T-helper 1 cell treated with Interleukin-12 subunit alpha and Interleukin-12 subunit beta and Interleukin-4 antibody, amounts not matched to agents 30 ng/mL and 1 ng/mL, for 36 hours (primary cell): ENCODE measurements around the gene KLHL30. TPM values are rescaled to one million over a fixed set of nuclear protein-coding genes. Genes with fewer than 3 reads are reported as not detected.

Experiments used
- intact Hi-C: fragments of 100-400 bp; cut with micrococcal nuclease; formaldehyde crosslinking; loops from one replicate; pipeline ENCODE4 v1.15.1; 2024
- total RNA-seq: library from RNA; stranded (reverse); gene quantifications from 2 replicates; pipeline ENCODE4 v1.2.3, GENCODE V29; 2022

The KLHL30 gene
- not detected in 2 replicates for total RNA-seq

GRCh38 chr2:238138331-238139195 lies at the start of gene KLHL30:
TSS of gene KLHL30 (plus strand) at chr2:238138668. CDS start at chr2:238140755, 2,087 bp downstream.
- intact Hi-C loops = loop anchor here (1.0 kb wide), 1 partner anchor 280 kb away; no protein-coding TSS in a partner anchor

- intact Hi-C loops = no loop called here
Measured at GRCh38 chr2:238090887-238091286, 47.6 kb upstream of the KLHL30 start.

- intact Hi-C loops = no loop called here
Measured at GRCh38 chr2:238091436-238092060, 46.9 kb upstream of the KLHL30 start.

- intact Hi-C loops = no loop called here
Measured at GRCh38 chr2:238092486-238093035, 45.9 kb upstream of the KLHL30 start.

- intact Hi-C loops = no loop called here
Measured at GRCh38 chr2:238093181-238094140, 45.0 kb upstream of the KLHL30 start.

- intact Hi-C loops = no loop called here
Measured at GRCh38 chr2:238094438-238095022, 43.9 kb upstream of the KLHL30 start.

GRCh38 chr2:238095143-238095542 lies 43.3 kb upstream of the KLHL30 start:
- intact Hi-C loops = no loop called here

- intact Hi-C loops = no loop called here
Measured at GRCh38 chr2:238096311-238097011, 42.0 kb upstream of the KLHL30 start.

GRCh38 chr2:238097201-238097987 lies 41.1 kb upstream of the KLHL30 start:
- intact Hi-C loops = no loop called here

- intact Hi-C loops = loop anchor here (2.0 kb wide), 1 partner anchor 131 kb away; the partner anchor contains the start of gene UBE2F
Measured at GRCh38 chr2:238097988-238098871, 40.2 kb upstream of the KLHL30 start.

- intact Hi-C loops = loop anchor here (2.0 kb wide), 1 partner anchor 132 kb away; the partner anchor contains the start of gene UBE2F
Measured at GRCh38 chr2:238098901-238099713, 39.4 kb upstream of the KLHL30 start.

GRCh38 chr2:238099714-238100048 lies 38.8 kb upstream of the KLHL30 start:
- intact Hi-C loops = loop anchor here (2.0 kb wide), 1 partner anchor 133 kb away; the partner anchor contains the start of gene UBE2F

- intact Hi-C loops = no loop called here
Measured at GRCh38 chr2:238100049-238100820, 38.2 kb upstream of the KLHL30 start, which contains the start of gene ESPNL. TSS of gene ESPNL (plus strand) at chr2:238100340. CDS start at chr2:238100420, 80 bp downstream.

GRCh38 chr2:238100821-238101771 lies 37.4 kb upstream of the KLHL30 start:
- intact Hi-C loops = no loop called here
